GM10266 (cell line): ENCODE measurements around the gene RPS6KA4.
"Not testable (repeated sequence)": the region's sequence is repeated elsewhere in the genome, so short reads cannot be mapped to it uniquely, and the experiment has no call there.

ENCODE experiments used
- DNase-seq: peaks from one replicate; pipeline ENCODE4 v3.0.0; 2012; ENCODE audit errors: extremely low spot score
- CTCF ChIP-seq: IDR thresholded peaks from 2 replicates; pipeline ENCODE4 v1.5.1; 2012; ENCODE audit warnings: mild to moderate bottlenecking, low read depth; ENCODE audit not compliant: control insufficient read depth, insufficient read depth; ENCODE audit errors: missing control alignments

Gene RPS6KA4

GRCh38 chr11:64358907-64359711 is at the start of gene RPS6KA4:
Gene RPS6KA4, plus strand, starts transcription at chr11:64359162. Its CDS starts 74 bp downstream, at chr11:64359236.
- no peak for TF ChIP-seq CTCF
- DNase-seq, result peak; percentile 96

- no peak for DNase-seq
- TF ChIP-seq CTCF, result no peak
Measured at GRCh38 chr11:64312947-64313346, 46.0 kb upstream of the RPS6KA4 start.

GRCh38 chr11:64313491-64314145 is 45.3 kb upstream of the RPS6KA4 start:
- TF ChIP-seq CTCF, result no peak
- no peak for DNase-seq

GRCh38 chr11:64314146-64314804 is 44.7 kb upstream of the RPS6KA4 start:
- peak; percentile 22 for TF ChIP-seq CTCF
- DNase-seq, result no peak

- no peak for TF ChIP-seq CTCF
- DNase-seq, result no peak
Measured at GRCh38 chr11:64314805-64315561, 44.0 kb upstream of the RPS6KA4 start.

GRCh38 chr11:64315667-64316526 is 43.1 kb upstream of the RPS6KA4 start:
- not testable (repeated sequence) for DNase-seq

GRCh38 chr11:64316672-64317324 is 42.2 kb upstream of the RPS6KA4 start:
- TF ChIP-seq CTCF, result no peak

More at GRCh38 chr11:64316672-64317324, 42.2 kb upstream of the RPS6KA4 start:
- no peak for DNase-seq
